Stimulated activated CD4-positive, alpha-beta T cell treated with anti-CD3 and anti-CD28 coated beads, Interleukin-4, amount 100 ng/mL, for 48 hours (primary cell): ENCODE measurements around the gene KAT2A.
A peak's percentile ranks its signal among the peaks of the same experiment; 100 is the strongest.
"Not testable (repeated sequence)": the region's sequence is repeated elsewhere in the genome, so short reads cannot be mapped to it uniquely, and the experiment has no call there.

ENCODE experiments used
- DNase-seq, 2 donors: peaks; one replicate each; pipeline ENCODE4 v3.0.0-alpha.2; 2020; ENCODE audit warnings: low read depth in 2 of 2

KAT2A gene

GRCh38 chr17:42120770-42121769 lies at the start of gene KAT2A:
Gene KAT2A, minus strand, starts transcription at chr17:42121367. Its CDS starts 63 bp downstream, at chr17:42121304.
- peak; percentile 74 to 75 for DNase-seq

- DNase-seq = no peak
Measured at GRCh38 chr17:42169351-42169750, 48.2 kb upstream of the KAT2A start.

GRCh38 chr17:42167807-42168206 lies 46.6 kb upstream of the KAT2A start:
- no peak for DNase-seq

- no peak for DNase-seq
Measured at GRCh38 chr17:42166196-42166763, 45.1 kb upstream of the KAT2A start.

GRCh38 chr17:42165751-42166150 lies 44.6 kb upstream of the KAT2A start:
- DNase-seq = no peak

- no peak for DNase-seq
Measured at GRCh38 chr17:42163696-42164407, 42.7 kb upstream of the KAT2A start.

GRCh38 chr17:42163113-42163512 lies 41.9 kb upstream of the KAT2A start:
- DNase-seq = peak; percentile 49 to 64

GRCh38 chr17:42160531-42160910 lies 39.4 kb upstream of the KAT2A start:
- no peak for DNase-seq

- no peak for DNase-seq
Measured at GRCh38 chr17:42159796-42160530, 38.8 kb upstream of the KAT2A start.

- DNase-seq = no peak
Measured at GRCh38 chr17:42155614-42156045, 34.5 kb upstream of the KAT2A start.

GRCh38 chr17:42153919-42154742 lies 33.0 kb upstream of the KAT2A start:
- no peak for DNase-seq

GRCh38 chr17:42146911-42147607 lies 25.9 kb upstream of the KAT2A start:
- DNase-seq = no peak

GRCh38 chr17:42143138-42143537 lies 22.0 kb upstream of the KAT2A start:
- DNase-seq = not testable (repeated sequence)

GRCh38 chr17:42142371-42142896 lies 21.3 kb upstream of the KAT2A start:
- DNase-seq = no peak

GRCh38 chr17:42141382-42141781 lies 20.2 kb upstream of the KAT2A start:
- no peak for DNase-seq

GRCh38 chr17:42140690-42141089 lies 19.5 kb upstream of the KAT2A start:
- not testable (repeated sequence) for DNase-seq

- DNase-seq = no peak
Measured at GRCh38 chr17:42138749-42139492, 17.8 kb upstream of the KAT2A start.

- no peak for DNase-seq
Measured at GRCh38 chr17:42136654-42137051, 15.5 kb upstream of the KAT2A start.
